Karpas-422 (cell line): ENCODE results near the gene CCDC40. TPM values are rescaled to one million over a fixed set of nuclear protein-coding genes. Genes with fewer than 3 reads are reported as not detected.

Experiments
- DNase-seq: peaks from one replicate; pipeline ENCODE4 v3.0.0-alpha.2; 2015
- H2AFZ ChIP-seq: fragments of 200-600 bp; sonication (generic); 2 replicates; pipeline ENCODE4 v1.6.1; 2014; ENCODE audit warnings: antibody characterized with exemption, low read length, mixed read lengths
- H3K27ac ChIP-seq: fragments of 200-600 bp; sonication (generic); 2 replicates; pipeline ENCODE4 v1.5.1; 2014; ENCODE audit warnings: mild to moderate bottlenecking, low read length, moderate library complexity
- H3K27me3 ChIP-seq: fragments of 200-600 bp; sonication (generic); 2 replicates; pipeline ENCODE4 v1.6.1; 2014; ENCODE audit warnings: low read length, mixed read lengths
- H3K36me3 ChIP-seq: fragments of 200-600 bp; sonication (generic); 2 replicates; pipeline ENCODE4 v1.6.1; 2014; ENCODE audit warnings: low read length, mixed read lengths; ENCODE audit not compliant: insufficient read depth
- H3K4me1 ChIP-seq: fragments of 200-600 bp; sonication (generic); 2 replicates; pipeline ENCODE4 v1.6.1; 2014; ENCODE audit warnings: mild to moderate bottlenecking, low read length, mixed read lengths
- H3K4me2 ChIP-seq: fragments of 200-600 bp; sonication (generic); 2 replicates; pipeline ENCODE4 v1.6.1; 2014; ENCODE audit warnings: low read length, low read depth, mild to moderate bottlenecking; ENCODE audit not compliant: poor library complexity, severe bottlenecking
- H3K4me3 ChIP-seq: fragments of 200-600 bp; sonication (generic); 2 replicates; pipeline ENCODE4 v1.5.1; 2014; ENCODE audit warnings: mild to moderate bottlenecking, antibody characterized with exemption, low read length, mixed read lengths
- H3K79me2 ChIP-seq: fragments of 200-600 bp; sonication (generic); 2 replicates; pipeline ENCODE4 v1.6.1; 2014; ENCODE audit warnings: mild to moderate bottlenecking, low read length, mixed read lengths
- H3K9ac ChIP-seq: fragments of 200-600 bp; sonication (generic); 2 replicates; pipeline ENCODE4 v1.6.0; 2014; ENCODE audit warnings: low read length
- H3K9me2 ChIP-seq: fragments of 200-600 bp; sonication (generic), shearing (Covaris generic); replicated peaks from 2 replicates; pipeline ENCODE4 v1.6.0; 2014; ENCODE audit warnings: mild to moderate bottlenecking, low read length, moderate library complexity; ENCODE audit not compliant: insufficient read depth
- H3K9me3 ChIP-seq: fragments of 300-700, 200-600 bp; sonication (generic); 2 replicates; pipeline ENCODE4 v1.6.1; 2014; ENCODE audit warnings: low read length, mixed read lengths
- H4K20me1 ChIP-seq: fragments of 200-600 bp; sonication (generic); 2 replicates; pipeline ENCODE4 v1.6.1; 2014; ENCODE audit warnings: mild to moderate bottlenecking, antibody characterized with exemption, low read length, low read depth; ENCODE audit not compliant: insufficient read depth
- total RNA-seq: library from RNA; depleted of rRNA; stranded (reverse); fragments of >200 nt; shearing (Covaris generic); gene quantifications from 2 replicates; pipeline ENCODE4 v1.2.3, GENCODE V29; 2014; ENCODE audit warnings: low replicate concordance

CCDC40 gene
- total RNA-seq, 1 experiment from 2014 or later = not detected

GRCh38 chr17:80119271-80119791, 82.9 kb downstream of the CCDC40 start:
- H3K27ac ChIP-seq = no peak overlapping the region
- no peaks in the 10 kb centered on the region for H3K36me3 ChIP-seq
- no peak for DNase-seq
- no peaks in the 10 kb centered on the region for H3K9me2 ChIP-seq
- H3K4me2 ChIP-seq = no peak overlapping the region
- no peak overlapping the region for H3K4me3 ChIP-seq
- no peaks in the 10 kb centered on the region for H4K20me1 ChIP-seq
- no peaks in the 10 kb centered on the region for H3K27me3 ChIP-seq
- no peaks in the 10 kb centered on the region for H3K9me3 ChIP-seq
- H3K4me1 ChIP-seq = no peaks in the 10 kb centered on the region
- H3K79me2 ChIP-seq = no peaks in the 10 kb centered on the region
- no peak overlapping the region for H2AFZ ChIP-seq
- H3K9ac ChIP-seq = no peak overlapping the region

DNA sequence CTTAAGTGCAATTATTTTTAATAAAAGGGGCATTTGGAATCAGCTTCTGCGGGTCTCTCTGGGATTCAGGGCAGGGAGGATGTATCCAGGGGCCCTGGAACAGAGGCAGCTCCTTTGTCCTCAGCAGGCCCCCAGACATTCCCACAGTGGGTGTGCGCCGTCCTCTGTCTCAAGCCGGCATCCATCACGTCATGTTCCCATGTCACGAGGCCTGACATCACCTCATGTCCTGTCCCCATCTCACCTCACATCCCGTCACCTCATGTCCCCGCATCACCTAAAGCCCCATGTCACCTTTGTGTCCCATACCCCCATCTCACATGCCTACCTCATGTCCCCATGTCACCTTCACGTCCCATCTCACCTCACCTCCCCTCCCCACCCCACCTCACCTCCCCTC, 83.4 kb downstream of the CCDC40 start:
- Histone ChIP-seq H3K4me1 (no peaks in the 10 kb centered on the region), H3K4me2 (no peak overlapping the region), H3K27ac (no peak overlapping the region), H3K36me3 (no peaks in the 10 kb centered on the region), H3K27me3 (no peaks in the 10 kb centered on the region), H2AFZ (no peak overlapping the region), H3K79me2 (no peaks in the 10 kb centered on the region), H4K20me1 (no peaks in the 10 kb centered on the region), H3K9me3 (no peaks in the 10 kb centered on the region), H3K9me2 (no peaks in the 10 kb centered on the region), H3K4me3 (no peak overlapping the region), H3K9ac (no peak overlapping the region)
- no peak for DNase-seq

- H3K79me2 ChIP-seq = no peaks in the 10 kb centered on the region
Measured at GRCh38 chr17:80122026-80122575, 85.7 kb downstream of the CCDC40 start.

GRCh38 chr17:80122926-80123505, 86.6 kb downstream of the CCDC40 start:
- H4K20me1 ChIP-seq = no peaks in the 10 kb centered on the region
- no peak overlapping the region for H3K4me3 ChIP-seq
- no peaks in the 10 kb centered on the region for H3K27me3 ChIP-seq
- no peaks in the 10 kb centered on the region for H3K9me2 ChIP-seq
- no peak overlapping the region for H3K4me2 ChIP-seq
- no peak for DNase-seq
- H3K79me2 ChIP-seq = no peaks in the 10 kb centered on the region
- H3K9ac ChIP-seq = no peak overlapping the region
- H3K36me3 ChIP-seq = no peaks in the 10 kb centered on the region
- H3K9me3 ChIP-seq = no peaks in the 10 kb centered on the region
- H3K4me1 ChIP-seq = no peaks in the 10 kb centered on the region
- no peak overlapping the region for H2AFZ ChIP-seq
- no peak overlapping the region for H3K27ac ChIP-seq

More at GRCh38 chr17:80122026-80122575, 85.7 kb downstream of the CCDC40 start:
- H3K4me3 ChIP-seq = no peak overlapping the region
- DNase-seq = no peak
- H3K9me2 ChIP-seq = no peaks in the 10 kb centered on the region
- H3K4me1 ChIP-seq = no peaks in the 10 kb centered on the region
- no peaks in the 10 kb centered on the region for H4K20me1 ChIP-seq
- H3K9me3 ChIP-seq = no peaks in the 10 kb centered on the region
- H3K36me3 ChIP-seq = no peaks in the 10 kb centered on the region
- H3K4me2 ChIP-seq = no peak overlapping the region
- no peak overlapping the region for H2AFZ ChIP-seq
- no peak overlapping the region for H3K9ac ChIP-seq
- no peak overlapping the region for H3K27ac ChIP-seq
- no peaks in the 10 kb centered on the region for H3K27me3 ChIP-seq

GRCh38 chr17:80123791-80124190, 87.3 kb downstream of the CCDC40 start:
- H3K4me2 ChIP-seq = no peak overlapping the region
- no peaks in the 10 kb centered on the region for H3K9me2 ChIP-seq
- no peak overlapping the region for H3K27ac ChIP-seq
- H3K36me3 ChIP-seq = no peaks in the 10 kb centered on the region
- H3K9ac ChIP-seq = no peak overlapping the region
- no peak overlapping the region for H3K4me3 ChIP-seq
- H3K4me1 ChIP-seq = no peaks in the 10 kb centered on the region
- H2AFZ ChIP-seq = no peak overlapping the region
- no peaks in the 10 kb centered on the region for H4K20me1 ChIP-seq
- no peak for DNase-seq
- no peaks in the 10 kb centered on the region for H3K9me3 ChIP-seq
- no peaks in the 10 kb centered on the region for H3K79me2 ChIP-seq
- no peaks in the 10 kb centered on the region for H3K27me3 ChIP-seq

GRCh38 chr17:80124351-80124981, 88.0 kb downstream of the CCDC40 start:
- H3K9ac ChIP-seq = no peak overlapping the region
- H3K4me1 ChIP-seq = no peaks in the 10 kb centered on the region
- H4K20me1 ChIP-seq = no peaks in the 10 kb centered on the region
- no peak overlapping the region for H3K27ac ChIP-seq
- no peaks in the 10 kb centered on the region for H3K36me3 ChIP-seq
- no peak overlapping the region for H3K4me3 ChIP-seq
- peak; percentile 52 for DNase-seq
- H3K79me2 ChIP-seq = no peaks in the 10 kb centered on the region
- H2AFZ ChIP-seq = no peak overlapping the region
- H3K4me2 ChIP-seq = no peak overlapping the region
- no peaks in the 10 kb centered on the region for H3K9me2 ChIP-seq
- H3K27me3 ChIP-seq = no peaks in the 10 kb centered on the region
- H3K9me3 ChIP-seq = no peaks in the 10 kb centered on the region

DNA sequence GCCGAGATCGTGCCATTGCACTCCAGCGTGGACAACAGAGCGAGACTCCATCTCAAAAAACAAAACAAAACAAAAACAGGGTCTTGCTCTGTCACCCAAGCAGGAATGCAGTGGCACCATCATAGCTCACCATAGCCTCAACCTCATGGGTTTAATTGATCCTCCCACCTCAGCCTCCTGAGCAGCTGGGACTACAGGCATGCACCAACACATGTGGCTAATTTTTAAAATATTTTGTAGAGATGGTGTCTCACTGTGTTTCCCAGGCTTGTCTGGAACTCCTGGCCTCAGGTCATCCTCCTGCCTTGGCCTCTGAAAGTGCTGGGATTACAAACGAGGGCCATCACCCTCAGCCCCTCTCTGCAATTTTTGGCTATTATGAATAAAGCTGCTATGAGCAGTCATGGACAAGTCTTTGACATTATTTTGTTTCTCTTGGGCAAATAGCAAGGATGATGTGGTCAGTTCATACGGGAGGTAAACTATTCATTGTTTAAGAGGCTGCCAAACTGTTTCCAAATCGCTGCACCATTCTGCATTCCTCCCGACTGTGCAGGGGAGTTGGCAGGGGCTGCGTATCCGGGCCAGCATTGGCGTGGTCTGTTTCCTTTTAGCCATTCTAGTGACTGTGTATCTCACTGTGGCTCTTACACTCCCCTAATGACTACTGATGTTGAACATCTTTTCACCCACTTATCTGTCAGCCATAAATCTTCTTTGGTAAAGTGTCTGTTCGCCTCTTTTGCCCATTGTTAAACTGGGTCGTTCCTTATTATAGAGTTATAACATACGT, 89.4 kb downstream of the CCDC40 start:
- Histone ChIP-seq H3K36me3 (no peaks in the 10 kb centered on the region), H2AFZ (no peak overlapping the region), H3K4me1 (no peaks in the 10 kb centered on the region), H3K9ac (no peak overlapping the region), H3K27ac (no peak overlapping the region), H3K27me3 (no peaks in the 10 kb centered on the region), H3K4me3 (no peak overlapping the region), H3K9me2 (no peaks in the 10 kb centered on the region), H4K20me1 (no peaks in the 10 kb centered on the region), H3K79me2 (no peaks in the 10 kb centered on the region), H3K4me2 (no peak overlapping the region), H3K9me3 (no peaks in the 10 kb centered on the region)
- no peak for DNase-seq

- Histone ChIP-seq H3K4me1 (no peaks in the 10 kb centered on the region), H2AFZ (no peak overlapping the region), H3K9me2 (no peaks in the 10 kb centered on the region), H4K20me1 (no peaks in the 10 kb centered on the region), H3K27me3 (no peaks in the 10 kb centered on the region), H3K36me3 (no peaks in the 10 kb centered on the region), H3K27ac (no peak overlapping the region), H3K9me3 (no peaks in the 10 kb centered on the region), H3K4me2 (no peak overlapping the region), H3K4me3 (no peak overlapping the region), H3K9ac (no peak overlapping the region), H3K79me2 (no peaks in the 10 kb centered on the region)
- DNase-seq = no peak
Measured at GRCh38 chr17:80126449-80126715, 89.9 kb downstream of the CCDC40 start.
